ENCODE measurements around the gene UBE2G1. TPM values are rescaled to one million over a fixed set of nuclear protein-coding genes. Genes with fewer than 3 reads are reported as not detected.

Gene UBE2G1
- polyA plus RNA-seq, 6 donors from 2014 or later, result 50.7 to 87.5 (median 59.0) TPM

DNA sequence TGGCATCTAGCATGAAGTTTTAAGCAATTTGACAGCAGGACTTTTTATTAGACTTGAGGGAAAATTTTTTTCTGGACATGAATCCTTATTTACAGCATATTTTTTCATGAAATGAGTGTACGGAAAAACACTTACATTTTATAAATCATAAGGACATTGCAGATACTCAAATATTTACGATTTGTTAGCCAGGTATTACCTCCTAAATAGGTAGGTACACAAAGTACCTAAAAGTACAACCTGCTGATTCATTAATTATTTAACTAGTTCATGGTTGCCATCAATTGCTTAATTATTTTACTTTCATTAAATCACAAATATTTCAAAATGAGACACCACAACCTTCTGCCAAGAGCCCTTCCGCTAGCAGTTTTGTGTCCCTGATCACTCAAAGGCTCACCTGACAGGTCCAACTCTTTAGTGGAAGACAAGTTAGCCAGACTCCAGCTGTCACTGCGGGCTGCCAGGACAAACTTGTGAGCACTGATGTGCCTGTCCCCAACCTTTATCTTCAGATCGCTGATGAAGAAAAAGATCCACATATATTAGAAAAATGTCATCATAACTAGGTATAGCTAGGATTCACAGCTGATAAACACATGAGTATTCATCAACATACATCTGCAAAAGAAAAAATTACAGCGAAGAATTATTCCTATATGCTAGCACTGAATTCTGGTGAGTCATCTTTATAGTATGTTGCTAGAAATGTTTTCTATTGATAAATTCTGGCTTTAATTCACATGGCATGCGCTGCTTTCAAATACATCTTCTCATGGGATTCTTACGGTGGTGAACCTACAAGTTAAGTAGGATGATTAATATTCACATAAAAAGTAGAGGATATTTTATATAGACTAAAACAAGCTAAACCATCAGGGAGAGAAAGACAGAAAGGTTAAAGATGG is 130.8 kb downstream of the UBE2G1 start:
- Mint-ChIP-seq H3K9me3 (no peaks in the 10 kb centered on the region), H3K4me1 (no peaks in the 10 kb centered on the region), H3K27me3 (no peaks in the 10 kb centered on the region), H3K4me3 (no peak overlapping the region), H3K36me3 (peaks cover 3 to 13% of the 10 kb centered on the region in 2 donors), H3K27ac (no peak overlapping the region)
- DNase-seq (no peak), ATAC-seq (ENCODE audit: low read depth in 2 of 2) (no peak)

GRCh38 chr17:4234401-4234800 is 132.1 kb downstream of the UBE2G1 start:
- ATAC-seq (ENCODE audit: low read depth in 2 of 2), result no peak
- H3K4me1 Mint-ChIP-seq, result no peaks in the 10 kb centered on the region
- no peak overlapping the region for H3K27ac Mint-ChIP-seq
- H3K27me3 Mint-ChIP-seq, result no peaks in the 10 kb centered on the region
- H3K9me3 Mint-ChIP-seq, result no peaks in the 10 kb centered on the region
- no peak overlapping the region for H3K4me3 Mint-ChIP-seq
- no peak for DNase-seq
- peaks cover 0 to 16% of the 10 kb centered on the region in 2 donors for H3K36me3 Mint-ChIP-seq

GRCh38 chr17:4233668-4234258 is 132.7 kb downstream of the UBE2G1 start:
- no peak for ATAC-seq (ENCODE audit: low read depth in 2 of 2)
- Mint-ChIP-seq H3K36me3 (peaks cover 0 to 16% of the 10 kb centered on the region in 2 donors), H3K4me1 (no peaks in the 10 kb centered on the region), H3K4me3 (no peak overlapping the region), H3K27me3 (no peaks in the 10 kb centered on the region), H3K27ac (peak overlapping the region in 2 of 6 donors; percentile 19 to 72), H3K9me3 (no peaks in the 10 kb centered on the region)
- no peak for DNase-seq

- Mint-ChIP-seq H3K9me3 (no peaks in the 10 kb centered on the region), H3K4me3 (no peak overlapping the region), H3K4me1 (no peaks in the 10 kb centered on the region), H3K27me3 (no peaks in the 10 kb centered on the region), H3K27ac (no peak overlapping the region), H3K36me3 (peaks cover 0 to 16% of the 10 kb centered on the region in 2 donors)
- DNase-seq (no peak), ATAC-seq (ENCODE audit: low read depth in 2 of 2) (no peak)
These were observed 134.2 kb downstream of the UBE2G1 start for GRCh38 chr17:4232168-4232813.

- ATAC-seq (ENCODE audit: low read depth in 2 of 2) (no peak), DNase-seq (no peak)
- peaks cover 0 to 16% of the 10 kb centered on the region in 2 donors for H3K36me3 Mint-ChIP-seq
- no peaks in the 10 kb centered on the region for H3K9me3 Mint-ChIP-seq
- H3K4me3 Mint-ChIP-seq, result no peak overlapping the region
- H3K27ac Mint-ChIP-seq, result peak overlapping the region in 1 of 6 donors; percentile 6
- no peaks in the 10 kb centered on the region for H3K27me3 Mint-ChIP-seq
- H3K4me1 Mint-ChIP-seq, result no peaks in the 10 kb centered on the region
These were observed 136.6 kb downstream of the UBE2G1 start for GRCh38 chr17:4229627-4230541.

GRCh38 chr17:4221899-4222659 is 144.4 kb downstream of the UBE2G1 start:
- no peaks in the 10 kb centered on the region for H3K9me3 Mint-ChIP-seq
- ATAC-seq (ENCODE audit: low read depth in 2 of 2) (no peak), DNase-seq (no peak)
- no peak overlapping the region for H3K4me3 Mint-ChIP-seq
- H3K27me3 Mint-ChIP-seq, result no peaks in the 10 kb centered on the region
- H3K27ac Mint-ChIP-seq, result peak overlapping the region in 1 of 6 donors; percentile 32
- H3K4me1 Mint-ChIP-seq, result no peaks in the 10 kb centered on the region
- H3K36me3 Mint-ChIP-seq, result peaks cover 0 to 7% of the 10 kb centered on the region in 2 donors

DNA sequence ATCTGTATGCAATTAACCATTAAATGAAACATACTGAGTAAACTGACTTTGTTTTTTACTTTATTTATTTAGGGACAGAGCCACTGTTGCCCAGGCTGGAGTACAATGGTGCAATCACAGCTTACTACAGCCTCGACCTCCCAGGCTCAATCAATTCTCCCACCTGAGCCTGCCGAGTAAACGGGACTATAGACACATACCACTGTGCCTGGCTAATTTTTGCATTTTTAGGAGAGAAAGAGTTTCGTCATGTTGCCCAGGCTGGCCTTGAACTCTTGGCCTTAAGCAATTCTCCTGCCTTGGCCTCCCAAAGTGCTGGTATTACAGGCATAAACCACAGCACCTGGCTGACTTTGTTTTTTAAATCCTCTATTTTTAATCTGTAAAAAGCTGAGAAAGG is 145.3 kb downstream of the UBE2G1 start:
- Mint-ChIP-seq H3K36me3 (peaks cover 0 to 7% of the 10 kb centered on the region in 2 donors), H3K27ac (no peak overlapping the region), H3K27me3 (no peaks in the 10 kb centered on the region), H3K4me3 (no peak overlapping the region), H3K9me3 (no peaks in the 10 kb centered on the region), H3K4me1 (no peaks in the 10 kb centered on the region)
- ATAC-seq (ENCODE audit: low read depth in 2 of 2) (no peak), DNase-seq (no peak)

- H3K4me1 Mint-ChIP-seq, result peaks cover 0 to 2% (median under 1%) of the 10 kb centered on the region in 3 donors
- ATAC-seq (ENCODE audit: low read depth in 2 of 2) (no peak), DNase-seq (no peak)
- H3K27me3 Mint-ChIP-seq, result no peaks in the 10 kb centered on the region
- H3K27ac Mint-ChIP-seq, result no peak overlapping the region
- peaks cover 0 to 7% of the 10 kb centered on the region in 2 donors for H3K36me3 Mint-ChIP-seq
- H3K9me3 Mint-ChIP-seq, result no peaks in the 10 kb centered on the region
- H3K4me3 Mint-ChIP-seq, result no peak overlapping the region
These were observed 145.8 kb downstream of the UBE2G1 start for GRCh38 chr17:4220655-4221054.

Other genes with a start within 250 kb of the UBE2G1 start
- gene ZZEF1, start 223.6 kb downstream of the UBE2G1 start, polyA plus RNA-seq (ENCODE audit: low read depth in 6 of 6), result 10 to 100 TPM in 1 of 6 donors, 1 to 10 TPM in 5; 4.2 to 10.6 (median 7.3) TPM
- gene CYB5D2, start 223.5 kb downstream of the UBE2G1 start, polyA plus RNA-seq (ENCODE audit: low read depth in 6 of 6), result 10 to 100 TPM in 5 of 6 donors, 1 to 10 TPM in 1; 7.8 to 27.8 (median 16.7) TPM
- 10 to 100 TPM in 2 of 6 donors, 1 to 10 TPM in 4; 6.3 to 13.3 (median 8.3) TPM for gene ANKFY1, start 102.7 kb downstream of the UBE2G1 start, polyA plus RNA-seq (ENCODE audit: low read depth in 6 of 6)
- gene SPNS3, start 67.3 kb upstream of the UBE2G1 start, polyA plus RNA-seq (ENCODE audit: low read depth in 6 of 6), result 1 to 10 TPM in 2 of 6 donors, under 1 TPM in 3, not detected in 1; 0.36 to 1.3 (median 0.59) TPM
- under 1 TPM in 1 of 6 donors, not detected in 5; 0.23 TPM for gene SPNS2, start 132.2 kb upstream of the UBE2G1 start, polyA plus RNA-seq (ENCODE audit: low read depth in 6 of 6)
- gene MYBBP1A, start 188.7 kb upstream of the UBE2G1 start, polyA plus RNA-seq (ENCODE audit: low read depth in 6 of 6), result 10 to 100 TPM in 5 of 6 donors, under 1 TPM in 1; 0.24 to 28.7 (median 13.4) TPM
- not detected for gene GGT6, start 193.9 kb upstream of the UBE2G1 start, polyA plus RNA-seq (ENCODE audit: low read depth in 6 of 6)
- gene SMTNL2, start 217.9 kb upstream of the UBE2G1 start, polyA plus RNA-seq (ENCODE audit: low read depth in 6 of 6), result not detected

Data from naive B cell (primary cell).